Large intestine (tissue), 12 donors: ENCODE measurements around the gene CARMIL1. TPM values are rescaled to one million over a fixed set of nuclear protein-coding genes. Genes with fewer than 3 reads are reported as not detected.

Source experiments
- DNase-seq, 2 donors: peaks; one replicate each; pipeline versions ENCODE4 v3.0.0 to v3.0.0-alpha.2; 2013
- H3K27ac ChIP-seq: one replicate; pipeline ENCODE4 v1.5.1; 2013; ENCODE audit warnings: low read length
- H3K27me3 ChIP-seq: 2 replicates; pipeline ENCODE4 v1.6.1; 2013; ENCODE audit warnings: low read length; ENCODE audit not compliant: control insufficient read depth, insufficient read depth
- H3K36me3 ChIP-seq: 2 replicates; pipeline ENCODE4 v1.6.1; 2013; ENCODE audit warnings: low read length; ENCODE audit not compliant: control insufficient read depth, insufficient read depth
- H3K4me1 ChIP-seq: one replicate; pipeline ENCODE4 v1.6.1; 2013; ENCODE audit warnings: low read length; ENCODE audit not compliant: control insufficient read depth, insufficient read depth
- H3K4me3 ChIP-seq: one replicate; pipeline ENCODE4 v1.5.1; 2013; ENCODE audit warnings: low read length
- H3K9me3 ChIP-seq: one replicate; pipeline ENCODE4 v1.6.1; 2013; ENCODE audit warnings: mild to moderate bottlenecking, low read depth, low read length, moderate library complexity; ENCODE audit not compliant: control insufficient read depth
- WGBS: methylation state at CpG from one replicate; pipeline ENCODE4 v1.1.5; 2013; ENCODE audit warnings: low lambda C conversion rate; ENCODE audit not compliant: insufficient coverage; 5-methylcytosine and 5-hydroxymethylcytosine counted together
- long read RNA-seq, 11 donors: transcript quantifications; one replicate each; lab custom pipeline, GENCODE V29; 2026
- polyA plus RNA-seq: library from polyadenylated mRNA; unstranded; fragments of 120-200 nt; gene quantifications from one replicate; pipeline ENCODE4 v1.2.1, GENCODE V29; 2013

Gene CARMIL1
- 32.2 TPM for polyA plus RNA-seq
- long read RNA-seq, donor 1, full-length matches to known transcripts: 3 of 3 reads
- long read RNA-seq, donor 1, partial matches to known transcripts: 0 of 3 reads
- long read RNA-seq, donor 1, other reads (novel, unspliced or antisense): 0 of 3 reads
- long read RNA-seq, donor 2, partial matches to known transcripts: 8 of 8 reads
- long read RNA-seq, donor 2, other reads (novel, unspliced or antisense): 0 of 8 reads
- long read RNA-seq, donor 3, partial matches to known transcripts: 5 of 5 reads
- long read RNA-seq, donor 3, other reads (novel, unspliced or antisense): 0 of 5 reads
- long read RNA-seq, donor 4: 0 reads
- long read RNA-seq, donor 5: 0 reads
- long read RNA-seq, donor 6: 0 reads
- long read RNA-seq, donor 7: 0 reads
- long read RNA-seq, donor 8, full-length matches to known transcripts: 2 of 2 reads
- long read RNA-seq, donor 8, partial matches to known transcripts: 0 of 2 reads
- long read RNA-seq, donor 8, other reads (novel, unspliced or antisense): 0 of 2 reads
- long read RNA-seq, donor 9: 0 reads
- long read RNA-seq, donor 10, full-length matches to known transcripts: 1 of 1 reads
- long read RNA-seq, donor 10, partial matches to known transcripts: 0 of 1 reads
- long read RNA-seq, donor 10, other reads (novel, unspliced or antisense): 0 of 1 reads
- long read RNA-seq, donor 11: 0 reads

- peaks cover 14% of the 10 kb centered on the region for H3K4me1 ChIP-seq
- no peaks in the 10 kb centered on the region for H3K36me3 ChIP-seq
- no CpG with 5 or more reads among the region's 81 CpGs for WGBS
- DNase-seq: peak; percentile 86 to 96
- H3K4me3 ChIP-seq: peak within 1 kb of the TSS; percentile 77
- no peaks in the 10 kb centered on the region for H3K27me3 ChIP-seq
- peak within 1 kb of the TSS; percentile 85 for H3K27ac ChIP-seq
- no peaks in the 10 kb centered on the region for H3K9me3 ChIP-seq
Observed at GRCh38 chr6:25278914-25279747, at the start of gene CARMIL1. Gene CARMIL1, plus strand, starts transcription at chr6:25279374. Its CDS starts 422 bp downstream, at chr6:25279796.

GRCh38 chr6:25229671-25230321 is 49.4 kb upstream of the CARMIL1 start:
- H3K27ac ChIP-seq: peak overlapping the region; percentile 53
- no peaks in the 10 kb centered on the region for H3K36me3 ChIP-seq
- H3K9me3 ChIP-seq: no peaks in the 10 kb centered on the region
- no peaks in the 10 kb centered on the region for H3K27me3 ChIP-seq
- no peak overlapping the region for H3K4me3 ChIP-seq
- peak in 1 of 2 donors; percentile 31 for DNase-seq
- no CpG with 5 or more reads among the region's 1 CpG for WGBS
- peaks cover 17% of the 10 kb centered on the region for H3K4me1 ChIP-seq

GRCh38 chr6:25232479-25232878 is 46.7 kb upstream of the CARMIL1 start:
- no peaks in the 10 kb centered on the region for H3K36me3 ChIP-seq
- H3K27ac ChIP-seq: no peak overlapping the region
- no peaks in the 10 kb centered on the region for H3K9me3 ChIP-seq
- peaks cover 13% of the 10 kb centered on the region for H3K4me1 ChIP-seq
- no peaks in the 10 kb centered on the region for H3K27me3 ChIP-seq
- H3K4me3 ChIP-seq: no peak overlapping the region
- no peak for DNase-seq
- 100% methylated on average over 1 of the region's 13 CpGs for WGBS

- Histone ChIP-seq H3K27me3 (no peaks in the 10 kb centered on the region), H3K27ac (no peak overlapping the region), H3K9me3 (no peaks in the 10 kb centered on the region), H3K4me3 (no peak overlapping the region), H3K36me3 (no peaks in the 10 kb centered on the region), H3K4me1 (peaks cover 11% of the 10 kb centered on the region)
- DNase-seq: no peak
- no CpG with 5 or more reads among the region's 1 CpG for WGBS
Observed at GRCh38 chr6:25233226-25233625, 45.9 kb upstream of the CARMIL1 start.

- Histone ChIP-seq H3K36me3 (no peaks in the 10 kb centered on the region), H3K4me3 (no peak overlapping the region), H3K9me3 (no peaks in the 10 kb centered on the region), H3K27ac (no peak overlapping the region), H3K27me3 (no peaks in the 10 kb centered on the region), H3K4me1 (no peaks in the 10 kb centered on the region)
- 74% methylated on average over 2 of the region's 3 CpGs for WGBS
- DNase-seq: no peak
Observed at GRCh38 chr6:25237579-25237978, 41.6 kb upstream of the CARMIL1 start.

GRCh38 chr6:25239059-25239458 is 40.1 kb upstream of the CARMIL1 start:
- Histone ChIP-seq H3K27me3 (no peaks in the 10 kb centered on the region), H3K9me3 (no peaks in the 10 kb centered on the region), H3K4me1 (no peaks in the 10 kb centered on the region), H3K4me3 (no peak overlapping the region), H3K36me3 (no peaks in the 10 kb centered on the region), H3K27ac (no peak overlapping the region)
- DNase-seq: no peak

- H3K27ac ChIP-seq: no peak overlapping the region
- no peaks in the 10 kb centered on the region for H3K9me3 ChIP-seq
- no peaks in the 10 kb centered on the region for H3K27me3 ChIP-seq
- 43% methylated on average over 1 of the region's 1 CpG for WGBS
- no peaks in the 10 kb centered on the region for H3K4me1 ChIP-seq
- DNase-seq: no peak
- H3K36me3 ChIP-seq: no peaks in the 10 kb centered on the region
- no peak overlapping the region for H3K4me3 ChIP-seq
Observed at GRCh38 chr6:25239498-25239897, 39.7 kb upstream of the CARMIL1 start.

- no peak for DNase-seq
- no peak overlapping the region for H3K4me3 ChIP-seq
- H3K9me3 ChIP-seq: no peaks in the 10 kb centered on the region
- no peak overlapping the region for H3K27ac ChIP-seq
- H3K27me3 ChIP-seq: no peaks in the 10 kb centered on the region
- no peaks in the 10 kb centered on the region for H3K36me3 ChIP-seq
- H3K4me1 ChIP-seq: no peaks in the 10 kb centered on the region
- WGBS: 57% methylated on average over 1 of the region's 2 CpGs
Observed at GRCh38 chr6:25242567-25242966, 36.6 kb upstream of the CARMIL1 start.

GRCh38 chr6:25244865-25245264 is 34.3 kb upstream of the CARMIL1 start:
- Histone ChIP-seq H3K4me1 (no peaks in the 10 kb centered on the region), H3K36me3 (no peaks in the 10 kb centered on the region), H3K27me3 (no peaks in the 10 kb centered on the region), H3K9me3 (no peaks in the 10 kb centered on the region), H3K4me3 (no peak overlapping the region), H3K27ac (no peak overlapping the region)
- no peak for DNase-seq

GRCh38 chr6:25248123-25248522 is 31.1 kb upstream of the CARMIL1 start:
- H3K27ac ChIP-seq: no peak overlapping the region
- no peak for DNase-seq
- 86% methylated on average over 1 of the region's 1 CpG for WGBS
- H3K27me3 ChIP-seq: no peaks in the 10 kb centered on the region
- H3K9me3 ChIP-seq: no peaks in the 10 kb centered on the region
- no peaks in the 10 kb centered on the region for H3K4me1 ChIP-seq
- H3K4me3 ChIP-seq: no peak overlapping the region
- H3K36me3 ChIP-seq: no peaks in the 10 kb centered on the region
